GM19397 (cell line): ENCODE measurements around the gene TBC1D22B.

Experiments used
- ATAC-seq: cut with Tn5 transposase; IDR thresholded peaks from one replicate; pipeline ENCODE4 v1.9.1; 2021; ENCODE audit warnings: mild to moderate bottlenecking, moderate library complexity; ENCODE audit not compliant: unreplicated experiment

TBC1D22B gene

GRCh38 chr6:37257634-37258404 is at the start of gene TBC1D22B, which contains the start of gene TMEM217:
TBC1D22B (plus strand) TSS chr6:37257772; CDS start chr6:37257918, 146 bp downstream.
TMEM217 (minus strand) TSS chr6:37258144; CDS start chr6:37219030, 39,114 bp downstream.
- ATAC-seq: peak; percentile 98

- ATAC-seq: no peak
Observed at GRCh38 chr6:37207903-37208456, 49.6 kb upstream of the TBC1D22B start.

- no peak for ATAC-seq
Observed at GRCh38 chr6:37208793-37209192, 48.8 kb upstream of the TBC1D22B start.

- no peak for ATAC-seq
Observed at GRCh38 chr6:37209461-37210205, 47.9 kb upstream of the TBC1D22B start.

- no peak for ATAC-seq
Observed at GRCh38 chr6:37210313-37210968, 47.1 kb upstream of the TBC1D22B start.

- ATAC-seq: no peak
Observed at GRCh38 chr6:37212268-37212667, 45.3 kb upstream of the TBC1D22B start.

- ATAC-seq: no peak
Observed at GRCh38 chr6:37218061-37218460, 39.5 kb upstream of the TBC1D22B start.

- no peak for ATAC-seq
Observed at GRCh38 chr6:37218511-37218910, 39.1 kb upstream of the TBC1D22B start.

GRCh38 chr6:37221585-37222124 is 35.9 kb upstream of the TBC1D22B start:
- peak; percentile 15 for ATAC-seq

- ATAC-seq: peak; percentile 88
Observed at GRCh38 chr6:37222125-37222967, 35.2 kb upstream of the TBC1D22B start.

GRCh38 chr6:37222992-37223391 is 34.6 kb upstream of the TBC1D22B start:
- no peak for ATAC-seq

GRCh38 chr6:37225350-37226169 is 32.0 kb upstream of the TBC1D22B start:
- no peak for ATAC-seq

GRCh38 chr6:37230104-37230503 is 27.5 kb upstream of the TBC1D22B start:
- ATAC-seq: no peak

GRCh38 chr6:37232430-37233017 is 25.0 kb upstream of the TBC1D22B start:
- ATAC-seq: no peak

GRCh38 chr6:37233541-37233940 is 24.0 kb upstream of the TBC1D22B start:
- ATAC-seq: no peak

- no peak for ATAC-seq
Observed at GRCh38 chr6:37236921-37237320, 20.7 kb upstream of the TBC1D22B start.

- no peak for ATAC-seq
Observed at GRCh38 chr6:37237789-37238188, 19.8 kb upstream of the TBC1D22B start.

GRCh38 chr6:37238381-37238780 is 19.2 kb upstream of the TBC1D22B start:
- ATAC-seq: no peak

- no peak for ATAC-seq
Observed at GRCh38 chr6:37239526-37239925, 18.0 kb upstream of the TBC1D22B start.
